Limb (tissue), 2 donors: ENCODE measurements around the gene LINC00237.

Experiments
- DNase-seq, 2 donors: peaks; one replicate each; pipeline ENCODE4 v3.0.0-alpha.2; 2016; ENCODE audit errors: extremely low spot score in 2 of 2

LINC00237 gene

DNA sequence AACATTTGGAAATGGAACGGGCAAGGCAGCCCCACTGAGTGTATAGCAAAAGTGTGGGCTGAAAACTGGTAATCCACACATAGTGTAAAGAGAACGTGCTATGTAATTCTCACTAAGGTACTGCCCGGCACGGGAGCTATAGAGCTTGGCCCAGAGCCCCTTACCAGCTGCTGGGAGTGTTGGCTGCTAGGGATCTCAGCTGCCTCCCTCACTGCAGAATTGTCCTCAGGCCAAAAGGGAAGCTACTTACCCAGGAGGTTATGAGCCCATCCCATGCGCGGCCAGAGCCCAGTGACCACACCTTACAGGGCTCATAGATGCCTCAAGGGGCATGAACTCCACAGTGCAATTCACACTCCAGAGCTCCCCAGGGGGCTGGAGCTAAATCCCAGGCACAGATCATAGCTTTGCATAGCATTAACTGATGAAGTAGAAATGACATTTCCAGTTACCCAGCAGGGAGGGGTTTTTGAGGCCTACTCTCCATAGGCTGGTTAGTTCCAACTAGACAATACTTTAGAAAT lies 56.8 kb downstream of the LINC00237 start:
- DNase-seq: no peak

DNA sequence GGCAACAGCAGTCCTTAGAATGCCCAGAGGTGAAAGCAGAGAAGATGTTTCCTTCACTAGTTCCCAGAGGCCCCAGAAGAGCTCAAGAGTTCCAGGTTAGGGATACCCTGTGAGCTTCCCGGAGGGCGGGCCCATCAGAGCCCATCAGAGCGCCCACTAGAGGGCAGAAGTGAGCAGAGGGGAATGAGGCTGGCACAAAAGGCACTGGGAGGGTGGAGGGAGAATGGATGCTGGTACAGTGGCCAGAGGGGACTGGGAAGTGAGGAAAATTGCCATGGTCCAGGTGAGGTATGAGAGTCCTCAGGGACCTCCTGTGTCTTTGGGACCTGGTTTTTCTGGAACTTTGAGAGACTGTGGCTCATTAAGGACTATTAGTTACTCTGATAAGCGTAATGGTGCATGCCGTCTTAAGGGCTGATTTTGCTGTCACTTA lies 57.3 kb downstream of the LINC00237 start:
- no peak for DNase-seq

DNA sequence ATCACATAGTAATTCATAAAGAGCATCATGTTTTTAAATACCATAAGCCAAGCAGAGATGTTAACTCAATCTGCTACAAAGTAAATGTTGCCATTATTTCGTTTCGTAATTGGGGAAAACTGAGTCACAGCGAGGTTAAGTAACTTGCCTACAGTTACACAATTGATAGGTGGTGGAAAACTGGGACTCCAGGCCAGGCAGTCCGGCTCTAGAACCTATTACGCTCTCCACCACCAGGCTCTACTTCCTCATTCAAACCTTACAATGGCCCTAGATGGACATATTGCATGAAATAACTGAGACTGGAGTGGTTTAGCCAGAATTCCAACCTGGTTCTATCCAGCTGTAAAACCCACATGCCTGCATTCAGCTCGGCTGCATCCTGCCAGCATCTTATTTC lies 58.2 kb downstream of the LINC00237 start:
- DNase-seq: no peak

DNA sequence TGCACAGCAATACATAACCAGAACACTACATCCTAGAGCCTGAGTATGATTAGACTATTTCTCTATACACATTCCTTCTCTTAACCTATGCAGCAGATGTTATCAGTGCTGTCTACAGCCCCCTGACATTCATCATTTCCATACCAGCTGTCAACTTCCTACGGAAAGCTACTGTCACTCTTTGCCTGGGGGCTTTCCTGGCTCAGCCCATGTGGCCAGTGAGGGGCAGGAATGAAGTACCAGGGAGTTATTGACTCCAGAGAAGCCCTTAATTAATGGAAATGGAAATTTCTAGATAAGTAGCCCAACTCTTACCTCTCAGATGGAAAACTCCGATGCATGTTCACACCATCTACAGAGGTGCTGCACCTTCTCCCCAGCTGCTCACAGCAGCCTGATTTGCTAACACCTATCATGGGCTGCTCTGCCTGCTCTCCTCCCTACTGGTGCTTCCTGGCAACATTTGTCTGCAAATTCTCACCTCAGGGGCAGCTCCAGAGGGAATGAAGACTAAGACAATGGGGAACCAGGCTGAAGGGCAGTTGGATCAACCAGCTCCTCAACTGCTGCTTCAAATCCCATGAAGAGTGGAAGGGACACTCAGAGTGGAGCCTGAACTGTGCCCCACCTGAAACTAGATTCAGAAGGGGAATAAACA lies 59.6 kb downstream of the LINC00237 start:
- no peak for DNase-seq
